GM19043 (cell line): ENCODE measurements around the gene BRI3.

Experiments
- ATAC-seq: cut with Tn5 transposase; IDR thresholded peaks from one replicate; pipeline ENCODE4 v1.9.1; 2021; ENCODE audit warnings: low read depth; ENCODE audit not compliant: unreplicated experiment

BRI3 gene

GRCh38 chr7:98335411-98335977 is 54.0 kb downstream of the BRI3 start:
- no peak for ATAC-seq

- no peak for ATAC-seq
Measured at GRCh38 chr7:98338441-98338840, 57.0 kb downstream of the BRI3 start.

GRCh38 chr7:98339043-98339442 is 57.6 kb downstream of the BRI3 start:
- ATAC-seq = no peak

GRCh38 chr7:98341106-98341505 is 59.6 kb downstream of the BRI3 start:
- ATAC-seq = no peak
